Measurements from ENCODE around the gene METTL9.
"Not testable (repeated sequence)": the region's sequence is repeated elsewhere in the genome, so short reads cannot be mapped to it uniquely, and the experiment has no call there.

The METTL9 gene

DNA sequence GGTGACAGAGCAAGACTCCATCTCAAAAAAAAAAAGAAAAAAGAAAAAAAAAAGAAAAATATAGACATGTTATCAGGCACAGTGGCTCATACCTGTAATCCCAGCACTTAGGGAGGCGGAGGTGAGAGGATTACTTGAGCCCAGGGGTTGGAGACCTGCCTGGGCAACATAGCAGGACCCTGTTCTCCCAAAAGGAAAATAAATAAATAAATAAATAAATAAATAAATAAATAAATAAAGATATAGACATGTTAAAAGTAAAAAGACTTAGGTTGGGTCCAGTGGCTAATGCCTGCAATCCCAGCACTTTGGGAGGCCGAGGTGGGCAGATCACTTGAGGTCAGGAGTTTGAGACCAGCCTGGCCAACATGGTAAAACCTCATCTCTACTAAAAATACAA is 23.1 kb upstream of the METTL9 start:
- not testable (repeated sequence) for DNase-seq

DNA sequence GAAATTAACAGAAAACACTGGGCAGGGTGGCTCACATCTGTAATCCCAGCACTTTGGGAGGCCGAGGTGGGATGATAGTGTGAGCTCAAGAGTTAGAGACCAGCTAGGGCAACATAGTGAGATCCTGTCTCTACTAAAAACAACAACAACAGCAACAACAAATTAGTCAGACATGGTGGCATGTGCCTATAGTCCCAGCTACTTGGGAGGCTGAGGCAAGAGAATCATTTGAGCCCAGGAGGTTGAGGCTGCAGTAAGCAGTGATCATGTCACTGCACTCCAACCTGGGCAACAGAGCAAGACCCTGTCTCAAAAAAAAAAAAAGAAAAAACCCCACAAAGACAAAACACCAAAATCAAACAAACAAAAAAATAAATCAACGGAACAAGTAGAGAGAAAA is 21.9 kb upstream of the METTL9 start:
- not testable (repeated sequence) for DNase-seq

DNA sequence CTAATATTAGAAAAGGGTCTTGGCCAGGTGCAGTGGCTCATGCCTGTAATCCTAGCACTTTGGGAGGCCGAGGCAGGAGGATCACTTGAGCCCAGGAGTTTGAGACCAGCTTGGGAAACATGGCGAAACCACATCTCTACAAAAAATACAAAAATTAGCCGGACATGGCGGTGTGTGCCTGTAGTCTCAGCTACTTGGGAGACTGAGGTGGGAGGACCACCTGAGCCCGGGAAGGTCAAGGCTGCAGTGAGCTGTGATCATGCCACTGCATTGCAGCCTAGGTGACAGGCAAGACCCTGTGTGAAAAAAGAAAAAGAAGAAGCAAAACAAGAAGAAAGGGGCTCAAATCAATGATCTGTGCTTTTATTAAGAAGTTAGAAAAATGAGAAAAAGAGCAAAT is 21.1 kb upstream of the METTL9 start:
- not testable (repeated sequence) for DNase-seq

DNA sequence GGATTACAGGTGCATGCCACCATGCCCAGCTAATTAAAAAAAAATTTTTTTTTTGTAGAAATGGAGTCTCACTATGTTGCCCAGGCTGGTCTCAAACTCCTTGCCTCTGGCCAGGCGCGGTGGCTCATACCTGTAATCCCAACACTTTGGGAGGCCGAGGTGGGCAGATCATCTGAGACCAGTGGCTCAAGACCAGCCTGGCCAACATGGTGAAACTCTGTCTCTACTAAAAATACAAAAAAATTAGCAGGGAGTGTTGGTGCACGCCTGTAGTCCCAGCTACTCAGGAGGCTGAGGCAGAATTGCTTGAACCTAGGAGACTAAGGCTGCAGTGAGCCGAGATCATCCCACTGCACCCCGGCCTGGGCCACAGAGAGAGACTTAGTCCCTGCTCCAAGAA is 19.2 kb upstream of the METTL9 start:
- not testable (repeated sequence) for DNase-seq

DNA sequence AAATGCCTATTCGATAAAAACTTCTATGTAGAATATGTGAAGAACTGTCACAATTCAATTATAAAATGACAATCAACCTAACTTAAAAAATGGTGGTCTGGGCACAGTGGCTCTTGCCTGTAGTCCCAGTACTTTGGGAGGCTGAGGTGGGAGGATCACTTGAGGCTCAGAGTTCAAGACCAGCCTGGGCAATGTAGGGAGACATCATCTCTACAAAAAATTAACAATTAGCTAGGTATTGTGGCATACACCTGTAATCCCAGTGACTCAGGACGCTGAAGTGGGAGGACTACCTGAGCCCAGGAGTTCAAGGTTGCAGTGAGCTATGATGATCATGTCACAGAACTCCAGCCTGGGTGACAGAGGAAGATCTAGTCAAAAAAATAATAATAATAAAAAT is 18.6 kb upstream of the METTL9 start:
- DNase-seq = no peak

DNA sequence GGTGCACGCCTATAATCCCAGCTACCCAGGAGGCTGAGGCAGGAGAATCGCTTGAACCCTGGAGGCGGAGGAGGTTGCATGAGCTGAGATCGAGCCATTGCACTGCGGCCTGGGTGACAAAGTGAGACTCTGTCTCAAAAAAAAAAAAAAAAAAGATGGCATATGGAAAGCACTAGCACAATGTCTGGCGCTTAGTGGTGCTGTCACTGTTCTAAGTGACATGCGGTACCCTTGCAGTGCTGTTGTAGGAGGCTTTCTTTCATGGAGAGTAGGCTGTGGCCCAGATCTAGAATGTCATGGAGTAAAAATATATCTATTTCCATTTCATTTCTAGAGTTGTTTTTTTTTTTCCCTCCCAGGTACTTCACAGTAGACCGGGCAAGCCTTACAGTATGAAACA is 14.6 kb upstream of the METTL9 start:
- DNase-seq = no peak

DNA sequence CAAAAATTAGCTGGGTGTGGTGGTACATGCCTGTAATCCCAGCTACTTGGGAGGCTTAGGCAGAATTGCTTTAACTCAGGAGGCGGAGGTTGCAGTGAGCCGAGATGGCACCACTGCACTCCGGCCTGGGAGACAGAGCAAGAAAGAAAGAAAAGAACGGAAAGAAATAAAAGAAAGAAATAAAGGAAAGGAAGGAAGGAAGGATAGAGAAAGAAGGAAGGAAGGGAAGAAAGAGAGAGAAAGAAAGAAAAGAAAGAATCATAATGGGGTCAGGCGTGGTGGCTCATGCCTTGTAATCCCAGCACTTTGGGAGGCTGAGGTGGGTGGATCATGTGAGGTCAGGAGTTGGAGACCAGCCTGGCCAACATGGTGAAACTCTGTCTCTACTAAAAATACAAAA is 10.8 kb upstream of the METTL9 start:
- DNase-seq = not testable (repeated sequence)

DNA sequence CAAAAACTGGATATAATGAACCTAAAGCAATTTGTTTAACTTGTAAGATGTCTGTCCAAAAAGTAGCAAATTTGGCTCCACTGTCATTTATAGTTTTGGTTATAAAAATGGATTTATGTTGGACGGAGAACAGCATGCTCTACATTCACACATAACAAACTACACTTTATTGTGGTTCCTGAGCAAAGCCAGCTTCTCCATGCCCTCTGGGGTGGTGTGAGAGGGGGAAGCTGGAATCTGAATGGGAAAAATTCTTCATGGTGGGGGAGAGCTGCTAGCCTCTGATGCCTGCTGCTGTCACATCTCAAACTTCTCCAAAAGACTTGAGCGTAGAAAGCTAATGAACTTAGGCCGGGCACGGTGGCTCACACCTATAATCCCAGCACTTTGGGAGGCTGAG is 9.8 kb upstream of the METTL9 start:
- no peak for DNase-seq

DNA sequence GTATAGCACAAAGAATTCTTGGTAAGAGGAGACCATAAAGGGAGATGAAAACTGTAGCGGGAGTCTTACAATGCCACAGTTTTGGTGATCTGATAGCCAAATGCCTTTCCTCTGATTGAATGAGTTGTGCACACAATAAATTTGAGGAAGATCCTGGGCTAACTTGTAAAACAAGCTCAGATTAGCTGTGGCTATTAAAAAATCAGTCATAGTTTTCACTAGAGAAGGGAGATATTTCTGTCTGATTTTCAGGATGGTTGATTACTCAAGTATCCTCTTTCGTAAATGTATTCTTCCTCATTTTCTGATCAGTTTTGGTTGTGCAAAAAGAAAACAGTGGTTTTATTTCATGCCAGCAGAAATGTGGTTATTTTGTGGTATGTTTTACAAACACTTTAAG is 9.1 kb upstream of the METTL9 start:
- no peak for DNase-seq

DNA sequence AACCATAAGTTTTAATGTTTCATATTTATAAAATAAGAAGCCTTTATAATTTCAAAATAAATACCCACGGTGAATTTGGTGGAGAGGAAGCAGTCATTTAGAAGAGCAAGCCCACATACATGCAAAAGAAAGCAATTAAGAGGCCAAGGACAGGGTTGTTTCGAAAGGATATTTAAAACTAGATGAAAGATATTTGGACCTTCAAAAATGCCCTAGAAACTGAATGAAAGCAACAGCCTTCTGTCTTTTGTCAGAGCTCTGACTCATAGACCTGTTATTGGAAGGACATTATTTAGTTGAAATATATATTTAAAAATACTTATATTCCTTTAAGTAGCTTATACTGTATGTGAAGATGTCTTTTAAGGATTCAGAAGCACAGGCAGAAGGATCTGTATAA is 8.6 kb upstream of the METTL9 start:
- no peak for DNase-seq

DNA sequence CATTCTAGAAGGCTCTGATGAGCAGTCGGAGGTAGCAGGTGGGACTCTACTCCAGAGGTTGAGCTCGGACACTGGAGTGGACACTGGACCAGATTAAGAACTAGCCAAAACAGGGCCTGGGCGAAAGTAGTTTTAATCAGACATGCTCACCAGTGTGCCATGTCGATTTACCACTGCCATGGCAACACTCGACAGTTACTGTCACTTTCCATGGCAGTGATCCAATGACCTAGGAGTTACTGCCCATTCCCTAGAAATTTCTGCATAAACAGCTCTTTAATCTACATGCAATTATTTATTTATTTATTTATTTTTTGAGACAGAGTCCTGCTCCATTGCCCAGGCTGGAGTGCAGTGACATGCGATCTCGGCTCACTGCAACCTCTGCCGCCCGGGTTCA is 7.2 kb upstream of the METTL9 start:
- DNase-seq = no peak

DNA sequence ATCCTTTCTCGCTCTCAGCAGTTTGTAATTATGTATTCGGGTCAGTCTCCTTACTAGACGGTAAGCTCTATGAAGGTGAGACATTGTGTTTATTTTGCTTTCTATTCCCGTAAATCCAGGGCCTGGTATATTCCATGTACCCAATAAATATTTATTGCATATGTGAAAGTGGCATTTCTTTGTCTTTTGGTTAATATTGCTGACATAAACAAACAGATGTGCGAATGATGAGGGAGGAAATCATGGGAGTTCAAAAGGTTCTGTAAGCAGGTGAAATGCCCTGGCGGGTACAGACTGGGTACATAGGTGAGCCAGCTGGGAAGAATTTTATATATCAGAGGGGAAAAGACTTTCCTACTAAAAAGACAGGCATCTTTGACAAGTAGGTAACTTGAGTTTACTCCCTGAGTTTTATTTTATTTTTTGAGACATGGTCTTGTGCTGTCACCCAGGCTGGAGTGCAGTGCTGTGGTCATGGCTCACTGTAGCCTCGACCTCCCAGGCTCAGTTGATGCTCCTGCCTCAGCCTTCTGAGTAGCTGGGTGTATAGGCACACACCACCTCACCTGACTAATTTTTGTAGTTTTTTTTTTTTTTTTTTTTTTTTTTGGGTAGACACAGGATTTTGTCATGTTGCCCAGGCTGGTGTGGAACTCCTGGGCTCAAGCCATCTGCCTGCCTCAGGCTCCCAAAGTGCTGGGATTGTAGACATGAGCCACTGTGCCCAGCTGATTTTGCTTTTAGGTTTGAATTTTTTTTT is 5.7 kb upstream of the METTL9 start:
- DNase-seq = no peak

DNA sequence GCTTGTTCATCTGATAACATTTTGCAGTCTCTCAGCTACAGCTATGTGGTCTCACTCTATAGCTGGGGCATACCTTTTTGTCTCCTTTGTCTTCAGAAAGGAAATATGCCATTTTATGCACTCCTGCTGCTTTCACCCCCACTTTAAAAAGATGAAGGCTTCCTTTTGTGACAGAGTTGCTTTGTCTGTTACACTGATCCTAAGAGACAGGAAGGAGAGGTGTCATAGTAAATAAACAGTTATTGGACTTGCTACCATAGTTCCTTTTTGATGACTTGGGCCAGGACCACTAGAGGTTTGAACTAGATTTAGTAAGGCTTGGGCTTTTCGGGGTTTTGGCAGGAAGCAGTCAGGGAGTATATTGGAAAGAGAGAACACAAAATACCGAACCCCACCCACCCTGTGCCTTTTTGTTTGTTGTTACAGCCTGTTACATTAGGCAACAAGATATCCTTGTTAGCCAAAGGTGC is 1.8 kb upstream of the METTL9 start:
- no peak for DNase-seq

DNA sequence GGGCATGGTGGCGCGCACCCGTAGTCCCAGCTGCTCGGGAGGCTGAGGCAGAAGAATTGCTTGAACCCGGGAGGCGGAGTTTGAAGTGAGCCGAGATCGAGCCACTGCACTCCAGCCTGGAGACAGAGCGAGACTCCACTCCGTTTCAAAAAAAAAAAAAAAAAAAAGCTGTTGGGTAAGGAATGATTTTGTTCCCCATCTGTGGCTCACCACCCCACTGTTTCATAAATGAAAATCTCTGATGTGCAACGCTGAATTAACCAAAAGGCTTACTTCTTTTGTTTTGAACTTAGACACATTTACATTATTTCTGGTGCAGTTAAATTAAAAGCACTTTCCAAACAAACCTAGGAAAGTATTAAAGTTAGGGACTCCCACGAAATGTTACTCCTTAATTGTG is 1.2 kb upstream of the METTL9 start:
- DNase-seq = no peak

DNA sequence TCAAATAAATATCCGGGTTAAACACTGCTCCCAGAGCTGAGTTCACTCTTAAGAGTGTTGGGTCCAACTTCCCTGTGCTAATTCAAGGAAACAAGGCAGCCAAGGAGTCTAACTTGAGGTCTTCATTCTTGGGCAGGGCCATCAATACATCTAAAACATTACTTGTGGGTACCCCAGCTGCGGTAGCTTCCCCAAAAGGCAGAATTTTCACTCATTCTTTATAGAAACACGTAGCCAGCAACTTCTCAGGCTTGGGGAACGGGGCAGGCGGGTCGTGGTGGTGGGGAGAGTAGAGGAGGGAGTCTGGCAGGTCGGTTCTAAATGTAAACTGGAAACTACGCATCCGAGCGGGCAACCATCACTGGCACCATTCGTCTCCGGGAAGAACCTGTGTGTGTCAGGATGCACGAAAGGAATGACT is 666 bp upstream of the METTL9 start:
- DNase-seq = no peak

DNA sequence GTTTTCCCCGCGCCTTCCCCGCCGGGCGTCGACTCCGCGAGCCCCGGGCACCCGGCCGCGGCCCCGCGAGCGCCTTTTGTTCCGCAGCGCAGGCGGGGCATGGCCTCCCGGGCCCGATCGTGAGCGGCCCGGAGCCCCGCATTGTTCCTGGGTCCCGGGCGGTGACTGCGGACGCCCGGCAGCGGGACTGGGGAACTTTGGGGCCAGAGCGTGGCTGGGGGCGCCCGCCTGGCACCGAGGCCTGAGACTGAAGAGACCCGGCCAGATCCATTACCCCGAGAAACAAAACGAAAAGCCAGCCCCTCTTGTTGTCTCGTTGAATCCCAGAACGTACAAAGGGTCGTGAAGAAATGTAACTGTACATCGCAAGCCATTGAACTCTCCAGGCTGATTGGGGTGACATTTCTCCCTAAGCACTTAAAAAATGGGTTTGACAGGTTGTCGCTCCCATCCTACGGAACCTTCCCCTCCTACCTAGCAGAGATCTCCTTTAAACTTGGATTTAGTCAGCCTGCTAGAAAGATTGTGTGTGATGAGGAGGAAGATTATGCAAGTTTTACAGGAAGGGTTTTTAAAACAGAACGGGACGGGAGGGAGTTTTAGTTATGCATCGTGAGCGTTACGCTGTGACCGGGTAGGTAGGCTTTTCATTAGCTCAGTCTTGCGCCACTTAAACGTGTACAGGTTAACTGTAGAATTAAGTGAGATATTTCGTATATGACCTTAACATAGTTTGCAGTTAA is 825 bp downstream of the METTL9 start:
- no peak for DNase-seq

DNA sequence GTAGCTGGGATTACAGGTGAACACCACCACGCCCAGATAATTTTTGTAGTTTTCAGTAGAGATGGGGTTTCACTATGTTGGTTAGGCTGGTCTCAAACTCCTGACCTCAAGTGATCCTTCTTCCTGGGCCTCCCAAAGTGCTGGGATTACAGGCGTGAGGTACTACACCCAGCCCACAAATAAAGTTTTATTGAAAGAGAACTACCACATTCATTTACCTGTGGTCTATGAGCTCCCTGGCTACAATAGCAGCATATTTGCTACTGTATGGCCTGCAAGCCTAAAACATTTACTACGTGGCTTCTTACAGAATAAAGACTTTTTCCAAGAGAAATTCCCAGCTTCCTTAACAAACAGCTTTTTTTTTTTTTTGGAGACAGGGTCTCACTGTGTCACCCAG is 3.4 kb downstream of the METTL9 start:
- DNase-seq = no peak

DNA sequence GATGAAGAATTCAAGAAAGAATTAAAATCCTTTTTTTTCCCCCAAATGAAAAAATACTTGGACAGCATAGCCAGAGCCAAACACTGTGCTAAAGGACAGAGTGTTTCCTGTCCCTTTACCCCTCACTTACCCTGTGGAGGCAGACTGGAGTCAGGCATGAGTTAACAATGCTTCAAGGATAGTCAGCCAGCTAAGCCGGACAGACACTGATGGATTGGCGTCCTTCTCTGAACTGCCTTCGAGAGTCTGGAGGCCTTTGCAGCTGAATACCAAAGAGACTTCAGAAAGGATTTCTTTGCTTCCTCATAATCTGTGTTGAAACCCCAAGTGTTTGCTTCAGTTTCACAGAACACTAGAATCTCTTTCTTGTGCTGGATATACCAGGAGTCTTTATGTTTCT is 4.6 kb downstream of the METTL9 start:
- DNase-seq = no peak

DNA sequence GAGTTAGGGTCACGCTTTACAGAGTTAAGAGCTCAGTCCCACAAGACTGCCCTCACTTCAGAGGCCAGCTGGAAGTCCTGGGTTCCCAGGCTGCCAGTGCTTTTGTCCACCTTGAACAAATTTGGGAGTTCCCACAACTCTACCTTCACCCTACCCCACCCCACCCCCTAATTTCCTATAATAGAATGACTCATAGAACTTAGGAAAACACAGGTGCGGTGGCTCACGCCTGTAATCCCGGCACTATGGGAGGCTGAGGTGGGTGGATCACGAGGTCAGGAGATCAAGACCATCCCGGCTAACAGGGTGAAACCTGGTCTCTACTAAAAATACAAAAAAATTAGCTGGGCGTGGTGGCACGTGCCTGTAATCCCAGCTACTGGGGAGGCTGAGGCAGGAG is 6.5 kb downstream of the METTL9 start:
- DNase-seq = not testable (repeated sequence)

DNA sequence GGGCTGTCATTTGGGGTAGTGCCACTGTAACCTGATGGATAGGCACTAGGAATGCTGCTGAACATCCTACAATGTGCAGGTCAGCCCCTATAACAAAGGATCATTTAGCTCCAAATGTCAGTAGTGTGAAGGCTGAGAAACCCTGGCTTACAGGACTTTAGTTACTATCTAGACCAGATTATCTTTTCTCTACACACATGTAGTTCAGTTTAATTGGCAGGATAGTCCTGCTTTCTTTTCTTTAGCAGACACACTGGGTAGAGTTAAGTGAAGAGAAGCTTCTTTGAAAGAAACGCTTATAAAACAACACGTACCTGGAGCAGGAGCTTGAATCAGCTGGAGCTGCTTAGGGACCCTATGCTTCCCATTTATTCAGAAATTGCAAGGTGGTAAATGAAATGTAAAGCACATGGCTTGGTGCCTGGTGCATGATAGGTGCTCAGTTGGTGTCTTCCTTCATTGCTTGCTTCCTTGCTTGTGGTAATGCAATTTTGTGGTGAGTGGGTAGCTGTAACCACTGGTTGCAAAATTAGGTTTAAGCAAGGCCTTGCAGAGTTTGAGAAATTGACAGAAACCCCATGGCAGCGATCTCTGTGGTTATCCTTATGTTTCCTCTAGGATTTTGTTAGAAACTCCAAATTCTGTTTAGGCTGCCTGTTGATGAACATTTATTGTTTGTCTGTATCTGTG is 9.4 kb downstream of the METTL9 start:
- no peak for DNase-seq

DNA sequence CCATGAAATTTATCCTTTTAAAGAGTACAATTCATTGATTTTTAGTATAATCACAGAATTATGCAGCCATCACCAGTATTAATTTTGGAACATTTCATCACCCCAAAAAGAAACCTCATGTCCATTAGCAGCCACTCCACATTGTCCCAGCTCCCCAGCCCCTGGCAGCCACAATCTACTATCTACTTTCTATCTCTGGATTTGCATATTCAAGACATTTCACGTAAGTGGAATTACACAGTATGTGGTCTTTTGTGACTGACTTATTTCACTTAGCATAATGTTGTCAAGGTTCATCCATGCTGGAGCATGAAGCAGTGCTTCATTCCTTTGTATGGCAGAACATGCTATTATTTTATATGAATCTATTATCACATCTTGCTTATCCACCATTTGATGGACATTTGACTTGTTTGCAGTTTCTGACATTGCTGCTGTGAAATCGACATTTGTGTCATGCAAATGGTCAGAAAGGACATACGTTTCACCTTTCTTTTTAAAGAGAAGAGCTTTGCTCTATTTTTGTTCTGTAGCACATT is 10.7 kb downstream of the METTL9 start:
- no peak for DNase-seq

DNA sequence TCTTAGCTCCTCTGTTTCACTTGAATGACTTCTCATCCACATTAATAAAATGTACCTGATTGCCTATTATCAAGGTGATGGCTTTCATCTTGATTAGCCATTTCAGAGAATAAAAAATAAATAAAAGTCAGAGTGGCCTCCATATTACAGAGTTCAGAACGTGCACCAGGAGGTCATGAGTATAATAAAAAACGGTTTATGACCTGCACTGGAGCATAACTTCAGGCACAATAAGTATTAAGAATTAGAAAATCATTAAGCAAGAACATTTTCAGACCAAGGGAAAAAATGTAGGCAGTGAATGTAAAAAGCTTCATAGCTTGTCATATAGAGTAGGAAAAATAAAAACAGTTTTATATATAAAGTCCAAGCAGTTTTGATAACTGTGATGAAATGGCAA is 11.4 kb downstream of the METTL9 start:
- DNase-seq = no peak

DNA sequence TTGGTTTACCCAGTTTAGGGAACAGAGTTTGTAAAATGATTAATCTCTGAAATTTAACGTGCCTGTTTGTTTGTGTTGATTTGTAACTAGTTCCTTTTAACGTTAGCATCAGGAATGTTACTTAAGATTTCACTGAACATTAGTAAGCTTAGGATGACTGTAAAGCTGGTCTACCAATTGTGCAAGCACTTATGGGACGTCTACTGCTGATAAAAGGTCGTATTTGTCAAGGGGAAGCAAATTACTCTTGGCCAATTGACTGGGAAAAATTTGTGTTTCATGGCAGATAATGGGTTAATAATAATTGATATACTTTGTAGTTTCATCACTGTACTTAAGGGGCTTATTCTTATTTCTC is 11.8 kb downstream of the METTL9 start:
- DNase-seq = no peak

Measured in NCI-H1105 (cell line).